ENCODE measurements around the gene ADRA2B. TPM values are rescaled to one million over a fixed set of nuclear protein-coding genes. Genes with fewer than 3 reads are reported as not detected.

Gene ADRA2B
- total RNA-seq, 2 donors from 2014 or later, result 0.54 to 0.90 TPM

GRCh38 chr2:96103187-96103601 lies 13.2 kb downstream of the ADRA2B start:
- no peak overlapping the region for H3K27ac ChIP-seq
- H3K27me3 ChIP-seq, result no peaks in the 10 kb centered on the region
- no peak overlapping the region for H3K4me3 ChIP-seq
- H3K4me1 ChIP-seq, result no peaks in the 10 kb centered on the region
- TF ChIP-seq, protein P1, sequence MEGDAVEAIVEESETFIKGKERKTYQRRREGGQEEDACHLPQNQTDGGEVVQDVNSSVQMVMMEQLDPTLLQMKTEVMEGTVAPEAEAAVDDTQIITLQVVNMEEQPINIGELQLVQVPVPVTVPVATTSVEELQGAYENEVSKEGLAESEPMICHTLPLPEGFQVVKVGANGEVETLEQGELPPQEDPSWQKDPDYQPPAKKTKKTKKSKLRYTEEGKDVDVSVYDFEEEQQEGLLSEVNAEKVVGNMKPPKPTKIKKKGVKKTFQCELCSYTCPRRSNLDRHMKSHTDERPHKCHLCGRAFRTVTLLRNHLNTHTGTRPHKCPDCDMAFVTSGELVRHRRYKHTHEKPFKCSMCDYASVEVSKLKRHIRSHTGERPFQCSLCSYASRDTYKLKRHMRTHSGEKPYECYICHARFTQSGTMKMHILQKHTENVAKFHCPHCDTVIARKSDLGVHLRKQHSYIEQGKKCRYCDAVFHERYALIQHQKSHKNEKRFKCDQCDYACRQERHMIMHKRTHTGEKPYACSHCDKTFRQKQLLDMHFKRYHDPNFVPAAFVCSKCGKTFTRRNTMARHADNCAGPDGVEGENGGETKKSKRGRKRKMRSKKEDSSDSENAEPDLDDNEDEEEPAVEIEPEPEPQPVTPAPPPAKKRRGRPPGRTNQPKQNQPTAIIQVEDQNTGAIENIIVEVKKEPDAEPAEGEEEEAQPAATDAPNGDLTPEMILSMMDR (IDR thresholded peaks at IDR 0.05), result no peak
- no peak overlapping the region for H3K9ac ChIP-seq (ENCODE audit: low read depth in 2 of 2, low read length in 2 of 2)
- H3K9me3 ChIP-seq, result no peaks in the 10 kb centered on the region
- no peak for DNase-seq
- intact Hi-C loops (cut with DNase I), result no loop called here
- H3K36me3 ChIP-seq, result no peaks in the 10 kb centered on the region

DNA sequence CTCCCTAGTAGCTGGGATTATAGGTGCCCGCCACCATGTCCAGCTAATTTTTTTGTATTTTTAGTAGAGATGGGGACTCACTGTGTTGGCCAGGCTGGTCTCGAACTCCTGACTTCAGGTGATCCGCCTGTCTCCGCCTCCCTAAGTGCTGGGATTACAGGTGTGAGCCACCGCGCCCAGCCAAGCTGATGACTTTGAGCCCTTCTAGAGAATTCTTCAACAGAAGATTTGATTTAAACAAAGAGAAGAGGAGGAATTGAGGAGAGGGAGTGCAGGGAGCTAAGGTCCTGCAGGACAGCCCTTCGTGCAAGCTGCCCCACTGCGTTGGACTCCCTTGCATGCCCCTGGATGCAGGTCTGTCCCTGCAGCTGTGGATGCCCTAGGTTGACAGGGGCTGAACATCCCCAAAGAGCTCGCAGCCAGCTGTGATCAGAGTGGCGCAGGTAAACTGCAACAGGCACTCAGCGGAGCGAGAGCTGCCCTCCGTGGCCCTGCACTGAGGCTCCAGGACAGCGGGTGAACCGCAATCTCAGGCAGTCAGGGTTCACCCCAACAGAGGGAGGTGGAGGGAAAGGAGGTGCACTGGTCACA lies 13.7 kb downstream of the ADRA2B start:
- Histone ChIP-seq H3K4me1 (no peaks in the 10 kb centered on the region), H3K4me3 (no peak overlapping the region), H3K9ac (ENCODE audit: low read depth in 2 of 2, low read length in 2 of 2) (no peak overlapping the region), H3K27ac (no peak overlapping the region), H3K27me3 (no peaks in the 10 kb centered on the region), H3K9me3 (no peaks in the 10 kb centered on the region), H3K36me3 (no peaks in the 10 kb centered on the region)
- intact Hi-C loops (cut with DNase I), result no loop called here
- peak; percentile 11 for DNase-seq
- TF ChIP-seq, protein P1 (IDR thresholded peaks at IDR 0.05), result no peak

GRCh38 chr2:96100893-96101304 lies 15.5 kb downstream of the ADRA2B start:
- no peak for DNase-seq
- H3K36me3 ChIP-seq, result no peaks in the 10 kb centered on the region
- H3K27ac ChIP-seq, result no peak overlapping the region
- no peaks in the 10 kb centered on the region for H3K4me1 ChIP-seq
- H3K9me3 ChIP-seq, result no peaks in the 10 kb centered on the region
- no peaks in the 10 kb centered on the region for H3K27me3 ChIP-seq
- H3K4me3 ChIP-seq, result no peak overlapping the region
- TF ChIP-seq, protein P1 (IDR thresholded peaks at IDR 0.05), result no peak
- no peak overlapping the region for H3K9ac ChIP-seq (ENCODE audit: low read depth in 2 of 2, low read length in 2 of 2)
- intact Hi-C loops (cut with DNase I), result no loop called here

GRCh38 chr2:96099861-96100798 lies 16.2 kb downstream of the ADRA2B start:
- intact Hi-C loops (cut with DNase I), result no loop called here
- Histone ChIP-seq H3K4me3 (no peak overlapping the region), H3K9me3 (no peaks in the 10 kb centered on the region), H3K36me3 (no peaks in the 10 kb centered on the region), H3K27ac (no peak overlapping the region), H3K9ac (ENCODE audit: low read depth in 2 of 2, low read length in 2 of 2) (no peak overlapping the region), H3K27me3 (no peaks in the 10 kb centered on the region), H3K4me1 (no peaks in the 10 kb centered on the region)
- TF ChIP-seq, protein P1 (IDR thresholded peaks at IDR 0.05), result no peak
- DNase-seq, result peak; percentile 11

DNA sequence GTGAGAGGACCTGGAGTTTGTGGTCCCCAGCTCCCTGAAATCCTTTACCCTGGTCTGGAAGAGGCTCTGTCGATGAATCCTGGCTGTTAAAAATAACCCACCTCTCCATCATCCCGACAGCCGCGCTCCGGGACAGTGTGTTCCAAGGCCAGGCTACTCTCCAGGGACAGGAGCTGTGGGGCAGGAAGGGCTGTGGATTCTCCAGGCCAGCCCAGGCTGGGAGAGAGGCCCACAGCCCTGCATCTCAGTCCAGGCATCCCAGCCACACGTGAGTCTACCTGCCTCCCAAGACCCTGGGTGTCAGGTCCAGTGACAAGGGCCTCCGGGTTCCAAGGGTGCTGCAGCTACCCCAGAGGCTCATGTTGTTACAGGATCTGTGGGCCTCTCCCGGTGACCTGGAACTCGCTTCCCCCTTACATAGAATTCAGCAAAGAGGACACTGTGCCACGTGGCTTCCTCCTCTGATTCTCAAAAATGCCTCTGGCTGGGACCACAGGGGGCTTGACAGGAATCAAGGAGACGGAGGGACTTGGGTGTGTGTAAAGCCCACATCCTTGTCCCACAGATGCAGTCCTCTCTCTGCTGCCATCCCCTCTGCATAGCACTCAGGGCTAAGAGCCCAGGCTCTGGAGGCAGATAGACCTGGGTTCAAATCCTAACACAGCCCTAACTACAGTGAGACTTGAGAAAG lies 17.3 kb downstream of the ADRA2B start:
- TF ChIP-seq, protein P1 (IDR thresholded peaks at IDR 0.05), result no peak
- DNase-seq, result peak; percentile 11
- Histone ChIP-seq H3K36me3 (no peaks in the 10 kb centered on the region), H3K4me1 (no peaks in the 10 kb centered on the region), H3K27ac (no peak overlapping the region), H3K27me3 (no peaks in the 10 kb centered on the region), H3K9me3 (no peaks in the 10 kb centered on the region), H3K9ac (ENCODE audit: low read depth in 2 of 2, low read length in 2 of 2) (no peak overlapping the region), H3K4me3 (no peak overlapping the region)
- intact Hi-C loops (cut with DNase I), result no loop called here

Measured in colonic mucosa (tissue), 4 donors.